ENCODE results near the gene CDKL1. TPM values are rescaled to one million over a fixed set of nuclear protein-coding genes. Genes with fewer than 3 reads are reported as not detected.

The CDKL1 gene
- polyA plus RNA-seq, 1 donor (not counting 4 experiments of a cell fraction or from before 2014, with no cell fraction given) = 4.7 TPM

DNA sequence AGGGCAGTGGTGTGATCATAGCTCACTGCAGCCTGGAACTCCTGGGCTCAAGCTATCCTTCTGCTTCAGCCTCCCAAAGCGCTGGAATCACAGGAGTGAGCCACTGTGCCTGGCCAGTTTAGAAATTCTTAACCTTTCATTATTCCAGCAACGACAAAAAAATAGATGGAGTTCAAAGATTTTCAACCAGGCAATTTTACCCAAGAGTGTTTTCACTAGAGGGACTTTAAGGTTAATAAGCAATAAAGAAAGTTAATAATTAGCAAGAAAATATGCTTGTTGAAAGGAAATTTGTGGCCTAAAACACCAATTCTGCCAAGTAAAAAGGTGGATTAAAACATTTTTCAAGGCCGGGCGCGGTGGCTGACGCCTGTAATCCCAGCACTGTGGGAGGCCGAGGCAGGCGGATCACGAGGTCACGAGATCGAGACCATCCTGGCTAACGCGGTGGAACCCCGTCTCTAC, 14.8 kb downstream of the CDKL1 start:
- H3K27ac ChIP-seq (ENCODE audit: control insufficient read depth, insufficient read depth, low read length) = no peak overlapping the region
- TF ChIP-seq, protein P1, sequence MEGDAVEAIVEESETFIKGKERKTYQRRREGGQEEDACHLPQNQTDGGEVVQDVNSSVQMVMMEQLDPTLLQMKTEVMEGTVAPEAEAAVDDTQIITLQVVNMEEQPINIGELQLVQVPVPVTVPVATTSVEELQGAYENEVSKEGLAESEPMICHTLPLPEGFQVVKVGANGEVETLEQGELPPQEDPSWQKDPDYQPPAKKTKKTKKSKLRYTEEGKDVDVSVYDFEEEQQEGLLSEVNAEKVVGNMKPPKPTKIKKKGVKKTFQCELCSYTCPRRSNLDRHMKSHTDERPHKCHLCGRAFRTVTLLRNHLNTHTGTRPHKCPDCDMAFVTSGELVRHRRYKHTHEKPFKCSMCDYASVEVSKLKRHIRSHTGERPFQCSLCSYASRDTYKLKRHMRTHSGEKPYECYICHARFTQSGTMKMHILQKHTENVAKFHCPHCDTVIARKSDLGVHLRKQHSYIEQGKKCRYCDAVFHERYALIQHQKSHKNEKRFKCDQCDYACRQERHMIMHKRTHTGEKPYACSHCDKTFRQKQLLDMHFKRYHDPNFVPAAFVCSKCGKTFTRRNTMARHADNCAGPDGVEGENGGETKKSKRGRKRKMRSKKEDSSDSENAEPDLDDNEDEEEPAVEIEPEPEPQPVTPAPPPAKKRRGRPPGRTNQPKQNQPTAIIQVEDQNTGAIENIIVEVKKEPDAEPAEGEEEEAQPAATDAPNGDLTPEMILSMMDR (optimal IDR thresholded peaks at IDR 0.05 in 1 of 3, IDR thresholded peaks at IDR 0.05 in 1 of 3, conservative IDR thresholded peaks at IDR 0.05 in 1 of 3; ENCODE audit: extremely low read depth in 1 of 3, insufficient read depth in 2 of 3, low read length in 3 of 3) = no peak
- no peak for TF ChIP-seq EZH2 (IDR thresholded peaks at IDR 0.05; ENCODE audit: low read length)
- H3K79me2 ChIP-seq (ENCODE audit: control insufficient read depth, insufficient read depth, low read length) = no peaks in the 10 kb centered on the region
- H4K20me1 ChIP-seq (ENCODE audit: control insufficient read depth, extremely low read depth, insufficient read depth, low read length) = no peaks in the 10 kb centered on the region
- H3K27me3 ChIP-seq (ENCODE audit: control insufficient read depth, extremely low read depth, insufficient read depth, low read length) = no peaks in the 10 kb centered on the region
- no peak overlapping the region for H3K4me2 ChIP-seq (ENCODE audit: control insufficient read depth, extremely low read depth, insufficient read depth, low read depth, low read length)
- dilution Hi-C loops (cut with MboI; ENCODE audit: extremely low pct_ligation_motif_present, low sequenced_read_pairs) = no loop called here
- no peaks in the 10 kb centered on the region for H3K9me3 ChIP-seq (ENCODE audit: control insufficient read depth, low read depth, low read length)
- H3K4me3 ChIP-seq (ENCODE audit: control insufficient read depth in 2 of 3, extremely low read depth in 1 of 3, insufficient read depth in 2 of 3, low read depth in 1 of 3, low read length in 3 of 3) = no peak overlapping the region
- DNase-seq (ENCODE audit: low read depth, low spot score) (no peak), FAIRE-seq (no peak)
- no peaks in the 10 kb centered on the region for H3K4me1 ChIP-seq (ENCODE audit: control insufficient read depth, extremely low read depth, insufficient read depth, low read length)
- H3K9me1 ChIP-seq (ENCODE audit: control insufficient read depth, extremely low read depth, insufficient read depth, low read length) = no peaks in the 10 kb centered on the region
- H3K9ac ChIP-seq (ENCODE audit: control insufficient read depth, extremely low read depth, insufficient read depth, low read length) = no peak overlapping the region
- peaks cover 2 to 6% of the 10 kb centered on the region in 2 experiments for H3K36me3 ChIP-seq (ENCODE audit: control insufficient read depth in 2 of 2, extremely low read depth in 1 of 2, insufficient read depth in 2 of 2, low read length in 2 of 2)
- H2AFZ ChIP-seq (ENCODE audit: control insufficient read depth, low read length) = no peak overlapping the region

DNA sequence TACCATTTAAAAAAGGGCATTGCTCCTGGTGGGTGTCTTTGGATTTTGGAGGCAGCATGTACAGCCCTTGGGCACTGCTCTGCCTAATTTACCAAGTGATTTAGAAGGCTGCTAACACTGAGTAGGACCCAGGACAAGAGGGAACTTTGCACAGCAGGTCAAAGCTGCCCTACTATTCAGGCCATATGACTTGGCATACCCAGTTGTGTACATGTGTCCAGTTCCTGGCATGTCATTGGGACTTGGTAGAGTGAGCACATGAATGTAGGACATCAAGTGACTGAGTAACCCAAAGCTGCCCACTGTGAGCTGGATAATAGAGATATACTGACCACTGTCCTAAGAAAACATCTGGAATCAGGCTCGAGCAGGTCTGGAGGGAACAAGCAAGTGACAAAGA, 15.7 kb downstream of the CDKL1 start:
- Histone ChIP-seq H3K9ac (ENCODE audit: control insufficient read depth, extremely low read depth, insufficient read depth, low read length) (no peak overlapping the region), H4K20me1 (ENCODE audit: control insufficient read depth, extremely low read depth, insufficient read depth, low read length) (no peaks in the 10 kb centered on the region), H3K27ac (ENCODE audit: control insufficient read depth, insufficient read depth, low read length) (no peak overlapping the region), H2AFZ (ENCODE audit: control insufficient read depth, low read length) (no peak overlapping the region), H3K9me3 (ENCODE audit: control insufficient read depth, low read depth, low read length) (no peaks in the 10 kb centered on the region), H3K4me3 (ENCODE audit: control insufficient read depth in 2 of 3, extremely low read depth in 1 of 3, insufficient read depth in 2 of 3, low read depth in 1 of 3, low read length in 3 of 3) (no peak overlapping the region), H3K36me3 (ENCODE audit: control insufficient read depth in 2 of 2, extremely low read depth in 1 of 2, insufficient read depth in 2 of 2, low read length in 2 of 2) (peaks cover 2 to 6% of the 10 kb centered on the region in 2 experiments), H3K9me1 (ENCODE audit: control insufficient read depth, extremely low read depth, insufficient read depth, low read length) (no peaks in the 10 kb centered on the region), H3K4me1 (ENCODE audit: control insufficient read depth, extremely low read depth, insufficient read depth, low read length) (no peaks in the 10 kb centered on the region), H3K4me2 (ENCODE audit: control insufficient read depth, extremely low read depth, insufficient read depth, low read depth, low read length) (no peak overlapping the region), H3K79me2 (ENCODE audit: control insufficient read depth, insufficient read depth, low read length) (no peaks in the 10 kb centered on the region), H3K27me3 (ENCODE audit: control insufficient read depth, extremely low read depth, insufficient read depth, low read length) (no peaks in the 10 kb centered on the region)
- dilution Hi-C loops (cut with MboI; ENCODE audit: extremely low pct_ligation_motif_present, low sequenced_read_pairs) = no loop called here
- no peak for TF ChIP-seq EZH2 (IDR thresholded peaks at IDR 0.05; ENCODE audit: low read length)
- TF ChIP-seq, protein P1 (optimal IDR thresholded peaks at IDR 0.05 in 1 of 3, IDR thresholded peaks at IDR 0.05 in 1 of 3, conservative IDR thresholded peaks at IDR 0.05 in 1 of 3; ENCODE audit: extremely low read depth in 1 of 3, insufficient read depth in 2 of 3, low read length in 3 of 3) = no peak
- DNase-seq (ENCODE audit: low read depth, low spot score) = no peak
- no peak for FAIRE-seq

Measured in keratinocyte (primary cell).